ENCODE measurements around the gene SGO2. TPM values are rescaled to one million over a fixed set of nuclear protein-coding genes. Genes with fewer than 3 reads are reported as not detected.

Gene SGO2
- total and polyA plus RNA-seq, 2 of the 13 experiments (the other 11 are each of a cell fraction or from before 2014, with no cell fraction given), result 5.1 to 16.2 TPM

- Histone ChIP-seq H3K4me2 (ENCODE audit: low read depth, low read length) (no peak overlapping the region), H2AFZ (ENCODE audit: low read length) (no peak overlapping the region), H3K27ac (ENCODE audit: extremely low read length, insufficient read depth, low read length) (no peak overlapping the region), H3K36me3 (replicated peaks in 1 of 2; ENCODE audit: control insufficient read depth in 1 of 2, insufficient read depth in 2 of 2, low read length in 2 of 2) (peaks cover 4 to 40% of the 10 kb centered on the region in 2 experiments), H3K27me3 (ENCODE audit: control insufficient read depth in 1 of 2, insufficient read depth in 2 of 2, low read length in 2 of 2) (no peaks in the 10 kb centered on the region), H3K9me3 (ENCODE audit: low read length) (no peaks in the 10 kb centered on the region), H4K20me1 (ENCODE audit: insufficient read depth, low read length) (no peaks in the 10 kb centered on the region), H3K4me1 (ENCODE audit: insufficient read depth, low read length) (peaks cover under 1% of the 10 kb centered on the region), H3K79me2 (ENCODE audit: insufficient read depth, low read length) (peaks cover 23% of the 10 kb centered on the region), H3K4me3 (replicated peaks in 1 of 3; ENCODE audit: insufficient read depth in 1 of 3, low read depth in 2 of 3, low read length in 3 of 3) (no peak overlapping the region), H3K9ac (ENCODE audit: insufficient read depth, low read depth, low read length) (no peak overlapping the region)
- no peak for FAIRE-seq
- ChIA-PET CTCF (ENCODE audit: low intra/inter-chr PET ratio, low total read pairs) (no interaction called here), POLR2A (no interaction called here)
- no TSS peak for BruUV-seq (replicated peaks)
- TF ChIP-seq MIER3 (CRISPR knock-in tag; IDR thresholded peaks at IDR 0.05; ENCODE audit: borderline replicate concordance) (no peak), EED (CRISPR knock-in tag; IDR thresholded peaks at IDR 0.05) (no peak), ISX (CRISPR knock-in tag; conservative IDR thresholded peaks at IDR 0.05) (no peak), ZNF557 (CRISPR knock-in tag; IDR thresholded peaks at IDR 0.05) (no peak), JARID2 (CRISPR knock-in tag; IDR thresholded peaks at IDR 0.05; ENCODE audit: insufficient replicate concordance) (no peak), HIVEP1 (CRISPR knock-in tag; IDR thresholded peaks at IDR 0.05) (no peak), ZNF788 (CRISPR knock-in tag; IDR thresholded peaks at IDR 0.05; ENCODE audit: borderline replicate concordance) (no peak), ZBTB39 (CRISPR knock-in tag; IDR thresholded peaks at IDR 0.05) (no peak), DPF2 (CRISPR knock-in tag; IDR thresholded peaks at IDR 0.05; ENCODE audit: borderline replicate concordance, low read depth) (no peak), ZBTB10 (CRISPR knock-in tag; IDR thresholded peaks at IDR 0.05; ENCODE audit: borderline replicate concordance) (no peak), ZC3H4 (CRISPR knock-in tag; IDR thresholded peaks at IDR 0.05; ENCODE audit: borderline replicate concordance) (no peak), ZBTB42 (CRISPR knock-in tag; IDR thresholded peaks at IDR 0.05) (no peak), NAIF1 (CRISPR knock-in tag; IDR thresholded peaks at IDR 0.05; ENCODE audit: borderline replicate concordance) (no peak), CREBL2 (CRISPR knock-in tag; IDR thresholded peaks at IDR 0.05; ENCODE audit: borderline replicate concordance) (no peak)
- TF ChIP-seq, protein P1, sequence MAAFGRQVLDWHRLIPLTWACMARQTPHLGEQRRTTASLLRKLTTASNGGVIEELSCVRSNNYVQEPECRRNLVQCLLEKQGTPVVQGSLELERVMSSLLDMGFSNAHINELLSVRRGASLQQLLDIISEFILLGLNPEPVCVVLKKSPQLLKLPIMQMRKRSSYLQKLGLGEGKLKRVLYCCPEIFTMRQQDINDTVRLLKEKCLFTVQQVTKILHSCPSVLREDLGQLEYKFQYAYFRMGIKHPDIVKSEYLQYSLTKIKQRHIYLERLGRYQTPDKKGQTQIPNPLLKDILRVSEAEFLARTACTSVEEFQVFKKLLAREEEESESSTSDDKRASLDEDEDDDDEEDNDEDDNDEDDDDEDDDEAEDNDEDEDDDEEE (CRISPR knock-in tag; IDR thresholded peaks at IDR 0.05), result no peak
- intact Hi-C loops (cut with micrococcal nuclease; ENCODE audit: unreplicated experiment) (no loop called here), in situ Hi-C loops (cut with HindIII; ENCODE audit: extremely low pct_ligation_motif_present, low pct_unique_long_range_greater_than_20kb) (no loop called here)
- WGBS (ENCODE audit: low lambda C conversion rate), result 98% methylated on average over 2 of the region's 2 CpGs
- DNase-seq (ENCODE audit: low spot score), result no peak
- ATAC-seq, result no peak
These were observed 7.7 kb downstream of the SGO2 start for GRCh38 chr2:200533754-200534153.

Data from HepG2 (cell line).